Endothelial cell (in vitro differentiated cells): ENCODE measurements around the gene BAIAP2. TPM values are rescaled to one million over a fixed set of nuclear protein-coding genes. Genes with fewer than 3 reads are reported as not detected.

Experiments
- DNase-seq: peaks from one replicate; pipeline ENCODE4 v3.0.0; 2021; ENCODE audit warnings: low spot score
- H3K27ac Mint-ChIP-seq: one replicate; pipeline ENCODE4 v1.8.0; 2021; ENCODE audit warnings: mixed read lengths, inconsistent platforms; ENCODE audit not compliant: unreplicated experiment
- H3K27me3 Mint-ChIP-seq: one replicate; pipeline ENCODE4 v1.8.0; 2021; ENCODE audit warnings: mild to moderate bottlenecking, moderate library complexity, mixed read lengths, inconsistent platforms; ENCODE audit not compliant: unreplicated experiment
- H3K36me3 Mint-ChIP-seq: one replicate; pipeline ENCODE4 v1.8.0; 2021; ENCODE audit warnings: mild to moderate bottlenecking, low read depth, mixed read lengths, inconsistent platforms; ENCODE audit not compliant: unreplicated experiment
- H3K4me1 Mint-ChIP-seq: one replicate; pipeline ENCODE4 v1.8.0; 2021; ENCODE audit warnings: mild to moderate bottlenecking, mixed read lengths, inconsistent platforms; ENCODE audit not compliant: unreplicated experiment
- H3K4me3 Mint-ChIP-seq: one replicate; pipeline ENCODE4 v1.8.0; 2021; ENCODE audit warnings: mild to moderate bottlenecking, mixed read lengths, inconsistent platforms; ENCODE audit not compliant: unreplicated experiment
- H3K9me3 Mint-ChIP-seq: one replicate; pipeline ENCODE4 v1.8.0; 2021; ENCODE audit warnings: mixed read lengths, inconsistent platforms; ENCODE audit not compliant: unreplicated experiment
- total RNA-seq: library from RNA; stranded (reverse); fragmentation: NEBNext Ultra II Directional; extraction: Animal tissue kit (Norgen Biotek cat#: 25700); gene quantifications from one replicate; pipeline ENCODE4 v1.2.1, GENCODE V29; 2021; ENCODE audit not compliant: unreplicated experiment
- TF ChIP-seq, protein P1 (sequence below): fragments of 200-600 bp; sonication (generic); IDR thresholded peaks from one replicate; pipeline ENCODE4 v1.5.0; 2021; ENCODE audit warnings: antibody characterized with exemption; ENCODE audit not compliant: unreplicated experiment

BAIAP2 gene
- total RNA-seq, 1 donor from 2014 or later = 67.8 TPM

DNA sequence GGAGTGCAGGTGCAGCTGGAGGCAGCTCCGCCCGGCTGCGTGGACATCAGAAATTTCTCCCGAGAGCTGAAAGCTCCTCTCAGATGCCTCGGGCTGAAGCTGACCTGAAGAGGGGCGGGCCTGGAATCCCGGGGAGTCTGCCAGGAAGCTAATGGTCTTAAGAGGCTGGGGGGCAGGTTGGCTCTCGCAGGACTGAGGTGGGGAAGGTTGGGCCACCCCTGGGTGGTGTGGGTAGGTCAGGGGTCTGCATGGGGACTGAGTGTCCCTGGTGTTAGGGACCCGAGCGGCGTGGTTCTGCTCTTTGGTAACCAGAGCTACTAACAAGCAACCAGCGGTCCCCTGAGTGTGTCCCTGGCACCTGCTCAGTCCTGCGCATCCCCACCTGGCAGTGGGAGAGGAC, 39.8 kb upstream of the BAIAP2 start:
- Mint-ChIP-seq H3K4me3 (no peak overlapping the region), H3K9me3 (no peaks in the 10 kb centered on the region), H3K4me1 (no peaks in the 10 kb centered on the region), H3K36me3 (peaks cover 15% of the 10 kb centered on the region), H3K27ac (no peak overlapping the region), H3K27me3 (peaks cover 14% of the 10 kb centered on the region)
- TF ChIP-seq, protein P1, sequence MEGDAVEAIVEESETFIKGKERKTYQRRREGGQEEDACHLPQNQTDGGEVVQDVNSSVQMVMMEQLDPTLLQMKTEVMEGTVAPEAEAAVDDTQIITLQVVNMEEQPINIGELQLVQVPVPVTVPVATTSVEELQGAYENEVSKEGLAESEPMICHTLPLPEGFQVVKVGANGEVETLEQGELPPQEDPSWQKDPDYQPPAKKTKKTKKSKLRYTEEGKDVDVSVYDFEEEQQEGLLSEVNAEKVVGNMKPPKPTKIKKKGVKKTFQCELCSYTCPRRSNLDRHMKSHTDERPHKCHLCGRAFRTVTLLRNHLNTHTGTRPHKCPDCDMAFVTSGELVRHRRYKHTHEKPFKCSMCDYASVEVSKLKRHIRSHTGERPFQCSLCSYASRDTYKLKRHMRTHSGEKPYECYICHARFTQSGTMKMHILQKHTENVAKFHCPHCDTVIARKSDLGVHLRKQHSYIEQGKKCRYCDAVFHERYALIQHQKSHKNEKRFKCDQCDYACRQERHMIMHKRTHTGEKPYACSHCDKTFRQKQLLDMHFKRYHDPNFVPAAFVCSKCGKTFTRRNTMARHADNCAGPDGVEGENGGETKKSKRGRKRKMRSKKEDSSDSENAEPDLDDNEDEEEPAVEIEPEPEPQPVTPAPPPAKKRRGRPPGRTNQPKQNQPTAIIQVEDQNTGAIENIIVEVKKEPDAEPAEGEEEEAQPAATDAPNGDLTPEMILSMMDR = no peak
- DNase-seq = no peak

DNA sequence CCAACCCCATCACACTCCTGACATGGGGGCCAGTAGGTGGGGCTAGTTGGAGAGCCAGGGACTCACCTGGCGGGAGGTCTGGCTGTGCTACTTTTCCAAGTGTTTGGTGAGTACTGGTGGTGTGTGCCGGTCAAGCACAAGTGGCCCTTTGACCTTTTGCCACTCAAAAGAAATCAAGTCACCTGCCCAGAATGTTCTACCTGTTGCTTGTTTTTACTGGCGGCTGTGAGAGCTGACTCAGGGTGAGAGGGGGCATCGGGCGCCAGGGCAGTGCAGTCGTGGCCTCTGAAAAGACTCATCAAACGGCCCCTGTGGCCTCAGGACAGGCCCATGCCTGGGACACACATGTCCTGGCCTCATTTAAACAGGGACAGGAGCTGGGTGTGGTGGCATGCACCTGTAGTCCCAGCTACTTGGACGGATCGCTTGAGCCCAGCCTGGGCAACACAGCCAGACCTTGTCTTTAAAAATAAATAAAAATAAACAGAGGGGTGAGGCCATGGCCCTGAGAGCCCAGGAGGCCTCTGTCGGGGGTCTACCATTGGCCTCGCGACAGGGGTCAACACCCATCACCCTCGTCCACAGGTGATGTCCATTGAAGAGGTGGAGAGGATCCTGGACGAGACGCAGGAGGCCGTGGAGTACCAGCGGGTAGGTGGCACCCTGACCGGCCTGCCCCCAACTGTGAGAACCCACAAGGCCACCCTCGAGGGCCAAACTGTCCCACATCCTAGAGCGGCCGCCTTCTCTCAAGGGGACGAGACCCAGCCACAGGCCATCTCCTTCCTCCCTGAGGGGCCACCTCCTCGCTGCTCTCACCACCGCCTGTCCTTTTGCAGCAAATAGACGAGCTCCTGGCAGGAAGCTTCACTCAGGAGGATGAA, 38.3 kb upstream of the BAIAP2 start:
- TF ChIP-seq, protein P1 = no peak
- no peak for DNase-seq
- H3K9me3 Mint-ChIP-seq = no peaks in the 10 kb centered on the region
- peaks cover 12% of the 10 kb centered on the region for H3K27me3 Mint-ChIP-seq
- no peak overlapping the region for H3K4me3 Mint-ChIP-seq
- peaks cover 15% of the 10 kb centered on the region for H3K36me3 Mint-ChIP-seq
- H3K27ac Mint-ChIP-seq = no peak overlapping the region
- no peaks in the 10 kb centered on the region for H3K4me1 Mint-ChIP-seq

DNA sequence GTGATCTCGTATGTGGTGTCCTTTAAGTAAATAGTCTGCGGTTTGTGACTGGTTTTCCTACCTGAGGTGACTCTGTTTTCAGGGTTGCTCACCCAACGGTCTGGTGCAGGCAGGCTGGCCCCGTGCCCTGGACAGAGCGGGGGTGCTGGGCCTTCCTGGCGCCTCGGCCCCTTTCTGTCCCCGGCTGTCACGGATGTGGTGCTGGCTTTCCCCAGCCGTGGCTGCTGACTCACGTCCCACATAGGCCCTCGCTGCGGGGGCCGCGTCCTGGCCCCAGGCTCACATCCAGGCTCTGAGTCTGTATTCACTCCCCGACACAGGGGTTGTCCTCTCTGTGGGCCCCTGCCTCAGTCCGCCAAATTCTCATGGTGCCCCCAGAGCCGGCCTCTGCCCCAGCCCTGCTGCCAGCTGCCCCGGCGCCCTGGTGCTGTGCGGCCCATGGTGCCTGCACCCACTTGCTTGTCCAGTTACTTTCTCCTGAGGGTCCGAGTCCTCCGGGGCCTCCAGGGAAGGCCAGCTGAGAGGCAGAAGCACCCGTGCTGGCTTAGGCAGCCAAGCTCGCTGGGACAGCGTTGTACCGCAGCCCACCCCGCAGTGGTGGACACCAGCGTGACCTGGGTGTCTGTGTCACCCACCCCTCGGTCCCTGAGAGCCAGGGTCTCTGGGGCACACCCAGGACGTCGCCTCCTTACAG, 37.4 kb upstream of the BAIAP2 start:
- no peak overlapping the region for H3K4me3 Mint-ChIP-seq
- H3K27ac Mint-ChIP-seq = no peak overlapping the region
- H3K4me1 Mint-ChIP-seq = no peaks in the 10 kb centered on the region
- no peak for DNase-seq
- H3K27me3 Mint-ChIP-seq = peaks cover 15% of the 10 kb centered on the region
- TF ChIP-seq, protein P1 = no peak
- no peaks in the 10 kb centered on the region for H3K9me3 Mint-ChIP-seq
- H3K36me3 Mint-ChIP-seq = peaks cover 20% of the 10 kb centered on the region

DNA sequence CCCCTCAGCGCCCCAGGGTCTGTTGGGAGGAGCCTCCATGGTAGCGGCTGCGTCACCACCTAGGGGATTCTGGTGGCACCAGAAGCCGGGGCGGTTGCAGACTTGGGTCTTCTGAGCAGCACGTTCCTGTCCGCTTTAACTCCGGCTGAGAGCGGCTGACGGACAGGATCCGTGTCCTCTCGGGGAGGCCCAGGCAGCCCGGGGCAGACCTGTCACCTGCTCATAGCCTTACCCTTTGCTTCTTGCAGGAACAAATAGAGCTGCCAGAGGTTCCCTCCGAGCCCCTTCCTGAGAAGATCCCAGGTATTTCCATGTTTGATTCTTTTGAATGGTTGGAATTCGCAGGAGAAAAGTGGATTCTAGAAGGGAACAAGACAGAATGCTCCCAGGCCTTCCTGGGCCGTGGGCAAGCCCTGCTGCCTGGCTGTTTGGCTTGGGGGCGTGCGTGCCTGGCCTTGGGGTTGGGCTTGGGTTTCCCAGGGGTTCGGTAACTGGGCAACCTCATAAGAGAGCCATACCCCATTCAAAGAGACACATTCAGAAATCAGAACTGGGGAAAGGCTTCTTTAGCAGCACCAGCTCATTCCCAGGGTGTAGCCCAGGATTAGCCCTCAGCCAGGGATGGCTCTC, 36.7 kb upstream of the BAIAP2 start:
- no peak overlapping the region for H3K4me3 Mint-ChIP-seq
- TF ChIP-seq, protein P1 = no peak
- H3K27ac Mint-ChIP-seq = no peak overlapping the region
- peaks cover 17% of the 10 kb centered on the region for H3K27me3 Mint-ChIP-seq
- no peaks in the 10 kb centered on the region for H3K9me3 Mint-ChIP-seq
- H3K4me1 Mint-ChIP-seq = peaks cover under 1% of the 10 kb centered on the region
- H3K36me3 Mint-ChIP-seq = peaks cover 20% of the 10 kb centered on the region
- DNase-seq = no peak
